NT2/D1 (cell line): ENCODE data around the gene TNRC6C.
"Not testable (repeated sequence)": the region's sequence is repeated elsewhere in the genome, so short reads cannot be mapped to it uniquely, and the experiment has no call there.

ENCODE experiments used
- DNase-seq: peaks from one replicate; pipeline ENCODE4 v3.0.0-alpha.2; 2011; ENCODE audit warnings: low read depth, low spot score
- H3K27me3 ChIP-seq: 2 replicates; pipeline ENCODE4 v1.6.0; 2011; ENCODE audit warnings: mild to moderate bottlenecking; ENCODE audit not compliant: insufficient read length, insufficient read depth
- H3K36me3 ChIP-seq: 2 replicates; pipeline ENCODE4 v1.6.1; 2011; ENCODE audit warnings: mild to moderate bottlenecking, low read length, mixed read lengths; ENCODE audit not compliant: insufficient read depth, insufficient read length
- H3K4me1 ChIP-seq: 2 replicates; pipeline ENCODE4 v1.5.1; 2011; ENCODE audit not compliant: insufficient read depth, insufficient read length
- H3K4me3 ChIP-seq: 2 replicates; pipeline ENCODE4 v1.5.1; 2011; ENCODE audit warnings: low read depth; ENCODE audit not compliant: insufficient read length
- H3K9ac ChIP-seq: 2 replicates; pipeline ENCODE4 v1.6.0; 2011; ENCODE audit warnings: low read depth; ENCODE audit not compliant: insufficient read length
- H3K9me3 ChIP-seq: 2 replicates; pipeline ENCODE4 v1.5.1; 2011; ENCODE audit warnings: mild to moderate bottlenecking, low read length; ENCODE audit not compliant: insufficient read depth
- SUZ12 ChIP-seq: IDR thresholded peaks from 2 replicates; pipeline ENCODE4 v1.6.1; 2011; ENCODE audit not compliant: insufficient read length, insufficient read depth; ENCODE audit errors: extremely low read depth
- YY1 ChIP-seq: IDR thresholded peaks from 2 replicates; pipeline ENCODE4 v1.6.1; 2011; ENCODE audit not compliant: insufficient read length, insufficient read depth
- ZNF274 ChIP-seq: IDR thresholded peaks from 2 replicates; pipeline ENCODE4 v1.6.1; 2011; ENCODE audit warnings: mild to moderate bottlenecking, low read depth, low read length

Gene TNRC6C

GRCh38 chr17:78111727-78112517 lies 153.4 kb downstream of the TNRC6C start:
- no peak overlapping the region for H3K9ac ChIP-seq
- TF ChIP-seq SUZ12 = no peak
- TF ChIP-seq ZNF274 = no peak
- TF ChIP-seq YY1 = no peak
- H3K36me3 ChIP-seq = peaks cover 66% of the 10 kb centered on the region
- no peak overlapping the region for H3K4me3 ChIP-seq
- no peak for DNase-seq
- no peaks in the 10 kb centered on the region for H3K27me3 ChIP-seq
- no peaks in the 10 kb centered on the region for H3K9me3 ChIP-seq
- H3K4me1 ChIP-seq = peaks cover 7% of the 10 kb centered on the region

GRCh38 chr17:78112518-78113471 lies 154.3 kb downstream of the TNRC6C start:
- H3K9ac ChIP-seq = peak overlapping the region; percentile 51
- DNase-seq = no peak
- H3K4me1 ChIP-seq = peaks cover 12% of the 10 kb centered on the region
- TF ChIP-seq ZNF274 (no peak), YY1 (no peak), SUZ12 (no peak)
- H3K4me3 ChIP-seq = no peak overlapping the region
- H3K27me3 ChIP-seq = no peaks in the 10 kb centered on the region
- peaks cover 69% of the 10 kb centered on the region for H3K36me3 ChIP-seq
- H3K9me3 ChIP-seq = no peaks in the 10 kb centered on the region

- H3K4me1 ChIP-seq = peaks cover 13% of the 10 kb centered on the region
- no peaks in the 10 kb centered on the region for H3K9me3 ChIP-seq
- peaks cover 66% of the 10 kb centered on the region for H3K36me3 ChIP-seq
- DNase-seq = no peak
- H3K9ac ChIP-seq = no peak overlapping the region
- no peak overlapping the region for H3K4me3 ChIP-seq
- no peaks in the 10 kb centered on the region for H3K27me3 ChIP-seq
- no peak for TF ChIP-seq YY1
- TF ChIP-seq ZNF274 = no peak
- no peak for TF ChIP-seq SUZ12
Measured at GRCh38 chr17:78113804-78114785, 155.6 kb downstream of the TNRC6C start.

GRCh38 chr17:78114831-78115723 lies 156.6 kb downstream of the TNRC6C start:
- Histone ChIP-seq H3K4me3 (no peak overlapping the region), H3K27me3 (no peaks in the 10 kb centered on the region), H3K36me3 (peaks cover 64% of the 10 kb centered on the region), H3K4me1 (peaks cover 9% of the 10 kb centered on the region), H3K9ac (no peak overlapping the region), H3K9me3 (no peaks in the 10 kb centered on the region)
- no peak for DNase-seq
- TF ChIP-seq YY1 = no peak
- TF ChIP-seq ZNF274 = no peak
- no peak for TF ChIP-seq SUZ12

- H3K4me3 ChIP-seq, H3K27me3 ChIP-seq, H3K4me1 ChIP-seq, DNase-seq, H3K9me3 ChIP-seq, H3K9ac ChIP-seq: not testable (repeated sequence)
- H3K36me3 ChIP-seq = peaks cover 62% of the 10 kb centered on the region
Measured at GRCh38 chr17:78115803-78116202, 157.3 kb downstream of the TNRC6C start.

GRCh38 chr17:78116411-78116810 lies 157.9 kb downstream of the TNRC6C start:
- DNase-seq = no peak
- Histone ChIP-seq H3K9me3 (no peaks in the 10 kb centered on the region), H3K4me1 (peaks cover 9% of the 10 kb centered on the region), H3K27me3 (no peaks in the 10 kb centered on the region), H3K4me3 (no peak overlapping the region), H3K36me3 (peaks cover 62% of the 10 kb centered on the region), H3K9ac (no peak overlapping the region)
- TF ChIP-seq SUZ12 (no peak), YY1 (no peak), ZNF274 (no peak)
